BE2C (cell line): ENCODE measurements around the gene FRS3.

Experiments
- DNase-seq: peaks from one replicate; pipeline ENCODE4 v3.0.0-alpha.2; 2020
- H3K27me3 ChIP-seq: fragments of 250-450 bp; sonication (Bioruptor Pico); 2 replicates; pipeline ENCODE4 v1.5.1; 2020; ENCODE audit warnings: mild to moderate bottlenecking
- H3K36me3 ChIP-seq: fragments of 250-450 bp; sonication (Bioruptor Pico); 2 replicates; pipeline ENCODE4 v1.5.1; 2020; ENCODE audit warnings: mild to moderate bottlenecking
- H3K4me1 ChIP-seq: fragments of 250-450 bp; sonication (Bioruptor Pico); 2 replicates; pipeline ENCODE4 v1.5.1; 2020
- H3K4me3 ChIP-seq: 2 replicates; pipeline ENCODE4 v1.5.1; 2011; ENCODE audit warnings: low read depth, low read length
- H3K9me3 ChIP-seq: fragments of 250-450 bp; sonication (Bioruptor Pico); 2 replicates; pipeline ENCODE4 v1.5.1; 2020
- TF ChIP-seq, protein P1 (sequence below): IDR thresholded peaks from 2 replicates; pipeline ENCODE4 v1.5.1; 2012; ENCODE audit warnings: mild to moderate bottlenecking, low read depth, low read length

Gene FRS3

DNA sequence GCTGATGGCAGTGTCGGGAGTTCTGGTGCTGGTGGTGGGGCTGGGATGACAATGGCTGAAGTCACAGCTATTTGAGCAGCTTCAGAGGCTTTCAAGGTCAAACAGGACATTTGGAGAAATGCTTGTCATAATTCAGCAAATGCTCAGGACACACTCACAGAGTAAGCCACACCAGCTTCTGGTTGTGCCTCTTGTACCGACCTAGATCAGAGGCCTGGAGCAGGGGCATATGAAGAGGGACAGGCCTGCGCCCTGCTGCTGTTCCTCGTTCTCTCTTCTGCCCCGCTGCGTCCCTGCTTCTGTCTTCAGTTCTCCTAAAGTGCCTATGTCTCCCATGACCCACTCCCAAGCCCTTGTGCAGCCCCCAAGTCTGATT lies 31.6 kb downstream of the FRS3 start:
- TF ChIP-seq, protein P1, sequence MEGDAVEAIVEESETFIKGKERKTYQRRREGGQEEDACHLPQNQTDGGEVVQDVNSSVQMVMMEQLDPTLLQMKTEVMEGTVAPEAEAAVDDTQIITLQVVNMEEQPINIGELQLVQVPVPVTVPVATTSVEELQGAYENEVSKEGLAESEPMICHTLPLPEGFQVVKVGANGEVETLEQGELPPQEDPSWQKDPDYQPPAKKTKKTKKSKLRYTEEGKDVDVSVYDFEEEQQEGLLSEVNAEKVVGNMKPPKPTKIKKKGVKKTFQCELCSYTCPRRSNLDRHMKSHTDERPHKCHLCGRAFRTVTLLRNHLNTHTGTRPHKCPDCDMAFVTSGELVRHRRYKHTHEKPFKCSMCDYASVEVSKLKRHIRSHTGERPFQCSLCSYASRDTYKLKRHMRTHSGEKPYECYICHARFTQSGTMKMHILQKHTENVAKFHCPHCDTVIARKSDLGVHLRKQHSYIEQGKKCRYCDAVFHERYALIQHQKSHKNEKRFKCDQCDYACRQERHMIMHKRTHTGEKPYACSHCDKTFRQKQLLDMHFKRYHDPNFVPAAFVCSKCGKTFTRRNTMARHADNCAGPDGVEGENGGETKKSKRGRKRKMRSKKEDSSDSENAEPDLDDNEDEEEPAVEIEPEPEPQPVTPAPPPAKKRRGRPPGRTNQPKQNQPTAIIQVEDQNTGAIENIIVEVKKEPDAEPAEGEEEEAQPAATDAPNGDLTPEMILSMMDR: no peak
- Histone ChIP-seq H3K36me3 (no peaks in the 10 kb centered on the region), H3K4me3 (no peak overlapping the region), H3K27me3 (no peaks in the 10 kb centered on the region), H3K4me1 (peaks cover 8% of the 10 kb centered on the region), H3K9me3 (no peaks in the 10 kb centered on the region)
- DNase-seq: no peak

GRCh38 chr6:41747256-41748101 lies 32.2 kb downstream of the FRS3 start, which contains the start of gene PGC:
PGC (minus strand) TSS chr6:41747397; CDS start chr6:41747334, 63 bp downstream.
- no peaks in the 10 kb centered on the region for H3K36me3 ChIP-seq
- no peak for DNase-seq
- peaks cover 8% of the 10 kb centered on the region for H3K4me1 ChIP-seq
- H3K9me3 ChIP-seq: no peaks in the 10 kb centered on the region
- H3K27me3 ChIP-seq: no peaks in the 10 kb centered on the region
- H3K4me3 ChIP-seq: no peak within 1 kb of the TSS
- TF ChIP-seq, protein P1: no peak

DNA sequence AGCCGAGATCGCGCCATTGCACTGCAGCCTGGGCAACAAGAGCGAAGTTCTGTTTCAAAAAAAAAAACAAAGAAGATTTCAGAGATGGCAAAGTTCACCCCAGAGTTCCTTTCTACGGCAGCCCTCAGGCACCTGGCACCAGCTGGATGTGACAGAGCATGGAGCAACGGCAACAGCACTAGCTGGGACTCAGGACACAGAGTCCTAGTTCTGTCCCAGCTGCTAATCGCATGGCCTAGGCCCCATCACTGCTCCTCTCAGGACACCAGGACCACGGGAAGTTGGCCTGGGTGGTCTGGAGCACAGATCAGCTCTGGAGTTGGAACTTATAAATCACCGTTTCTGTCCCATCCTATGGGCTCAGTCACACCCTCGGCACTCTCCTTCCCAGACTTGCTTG lies 33.6 kb downstream of the FRS3 start:
- no peak for DNase-seq
- Histone ChIP-seq H3K9me3 (no peaks in the 10 kb centered on the region), H3K4me1 (peaks cover 8% of the 10 kb centered on the region), H3K27me3 (no peaks in the 10 kb centered on the region), H3K36me3 (no peaks in the 10 kb centered on the region), H3K4me3 (no peak overlapping the region)
- TF ChIP-seq, protein P1: no peak

DNA sequence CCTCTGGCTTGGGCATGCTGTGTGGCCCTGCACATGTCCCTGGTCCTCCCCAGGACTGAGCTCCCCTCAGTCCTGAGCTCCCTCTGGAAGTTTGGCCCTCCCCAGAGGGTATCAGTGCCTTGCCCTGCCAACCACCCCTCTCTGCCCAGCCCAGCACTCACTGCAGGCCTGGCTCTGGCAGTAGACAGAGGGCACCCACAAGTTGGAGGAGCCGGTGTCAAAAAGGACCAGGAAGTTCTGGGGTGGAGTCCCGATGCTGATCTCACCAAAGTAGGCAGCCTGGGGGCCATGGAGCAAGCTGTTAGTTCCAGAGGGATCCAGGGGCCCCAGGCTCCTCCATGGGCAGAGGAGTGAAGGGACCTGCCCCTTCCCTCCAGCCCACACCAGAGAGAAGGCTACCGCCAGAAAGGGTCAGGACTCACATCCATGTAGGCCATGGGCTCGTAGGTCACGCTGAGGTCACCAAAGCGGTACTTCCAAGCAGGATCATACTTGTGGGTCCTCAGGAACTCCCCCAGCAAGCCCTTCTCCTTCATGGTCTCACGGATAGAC lies 35.4 kb downstream of the FRS3 start:
- no peaks in the 10 kb centered on the region for H3K9me3 ChIP-seq
- no peak for DNase-seq
- H3K4me3 ChIP-seq: no peak overlapping the region
- H3K36me3 ChIP-seq: no peaks in the 10 kb centered on the region
- peaks cover 8% of the 10 kb centered on the region for H3K4me1 ChIP-seq
- TF ChIP-seq, protein P1: no peak
- H3K27me3 ChIP-seq: no peaks in the 10 kb centered on the region

DNA sequence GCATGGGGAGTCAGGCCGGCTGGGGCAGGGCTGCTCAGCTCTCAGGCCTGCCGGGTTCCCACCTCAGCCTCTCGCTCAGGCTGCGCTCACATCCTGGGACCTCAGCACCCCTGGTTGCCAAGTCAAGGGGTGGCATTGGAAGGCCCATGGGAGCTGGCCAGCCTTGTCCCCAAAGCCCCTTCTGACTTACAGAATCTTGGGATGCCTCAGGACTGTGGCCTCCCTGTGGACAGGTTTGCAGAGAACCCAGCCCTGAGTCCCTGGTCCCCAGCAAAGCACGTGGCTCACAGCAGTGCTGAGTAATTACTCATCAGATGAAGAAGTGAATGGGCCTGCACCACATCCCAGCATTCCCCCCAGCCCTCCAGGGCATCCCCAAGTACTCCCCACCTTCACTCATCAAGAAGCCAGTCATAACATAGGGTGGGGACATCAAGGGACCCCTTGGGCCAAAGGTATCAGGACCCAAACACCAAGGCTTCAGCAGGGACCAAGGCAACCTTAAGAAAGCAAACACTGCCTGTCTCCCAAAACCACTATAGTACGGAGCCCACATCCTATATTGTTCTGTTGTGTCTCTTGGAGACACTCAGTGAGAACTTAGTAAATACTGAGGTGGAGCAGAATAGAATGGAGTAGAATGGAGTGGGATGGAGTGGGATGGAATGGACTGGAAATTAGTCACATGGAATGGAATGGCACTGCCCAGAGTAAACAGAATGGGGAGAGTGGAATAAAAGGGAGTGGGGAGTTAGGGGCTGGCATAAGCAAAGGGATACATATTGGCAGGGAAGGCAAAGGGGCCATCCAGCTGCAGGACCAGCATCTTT lies 36.1 kb downstream of the FRS3 start:
- TF ChIP-seq, protein P1: no peak
- H3K9me3 ChIP-seq: no peaks in the 10 kb centered on the region
- no peak for DNase-seq
- no peaks in the 10 kb centered on the region for H3K36me3 ChIP-seq
- H3K4me3 ChIP-seq: no peak overlapping the region
- peaks cover 7% of the 10 kb centered on the region for H3K4me1 ChIP-seq
- no peaks in the 10 kb centered on the region for H3K27me3 ChIP-seq
